SK-N-SH (cell line): ENCODE results near the gene FOXP1. TPM values are rescaled to one million over a fixed set of nuclear protein-coding genes. Genes with fewer than 3 reads are reported as not detected.

Source experiments
- CTCF ChIA-PET: fragments of 300-600, 350-600 bp; formaldehyde crosslinking; extraction: SDS; loops from one replicate; lab custom pipeline; 2021; lab: Yijun Ruan, JAX
- POLR2A ChIA-PET: fragments of 350-600 bp; sonication (Branson Sonifier 250); formaldehyde crosslinking; extraction: SDS; loops from one replicate; lab custom pipeline; 2020; ENCODE audit warnings: antibody characterized with exemption, inconsistent platforms; lab: Yijun Ruan, JAX
- DNase-seq: peaks from one replicate; pipeline ENCODE4 v3.0.0; 2012
- H2AFZ ChIP-seq: fragments of 200-600 bp; sonication (generic); 2 replicates; pipeline ENCODE4 v1.8.1; 2016; ENCODE audit warnings: antibody characterized with exemption, mild to moderate bottlenecking, low read depth
- H3F3A ChIP-seq: fragments of 200-600 bp; sonication (generic); replicated peaks from 2 replicates; pipeline ENCODE3; 2016; ENCODE audit warnings: antibody characterized with exemption, mild to moderate bottlenecking; ENCODE audit not compliant: insufficient read depth
- H3K27ac ChIP-seq, 2 experiments: fragments of 200-500 bp in 1 of 2; fragments of 200-600 bp in 1 of 2; sonication (Bioruptor generic) in 1 of 2; sonication (generic), shearing (Covaris generic) in 1 of 2; 2 replicates each; pipeline versions ENCODE4 v1.5.1 to v1.6.1; 2014 to 2016; ENCODE audit warnings: low read depth in 2 of 2, inconsistent platforms in 1 of 2, low read length in 1 of 2, mild to moderate bottlenecking in 1 of 2, mixed read lengths in 1 of 2
- H3K27me3 ChIP-seq: fragments of 200-600 bp; sonication (generic), shearing (Covaris generic); 2 replicates; pipeline ENCODE4 v1.6.1; 2016; ENCODE audit warnings: mixed run types; ENCODE audit not compliant: insufficient read depth
- H3K36me3 ChIP-seq, 2 experiments: fragments of 200-500 bp in 1 of 2; fragments of 200-600 bp in 1 of 2; sonication (Bioruptor generic) in 1 of 2; sonication (generic) in 1 of 2; replicated peaks in 1 of 2; 2 replicates each; pipeline versions ENCODE3 to v1.5.1; 2014 to 2016; ENCODE audit warnings: low read length in 1 of 2, mild to moderate bottlenecking in 1 of 2; ENCODE audit not compliant: insufficient read depth in 2 of 2, control insufficient read depth in 1 of 2
- H3K4me1 ChIP-seq, 2 experiments: fragments of 200-500 bp in 1 of 2; fragments of 200-600 bp in 1 of 2; sonication (Bioruptor generic) in 1 of 2; sonication (generic), shearing (Covaris generic) in 1 of 2; 2 replicates each; pipeline versions ENCODE4 v1.5.1 to v1.6.1; 2014 to 2016; ENCODE audit warnings: low read depth in 1 of 2, low read length in 1 of 2, mixed run types in 1 of 2; ENCODE audit not compliant: insufficient read depth in 2 of 2, control insufficient read depth in 1 of 2
- H3K4me2 ChIP-seq: fragments of 200-600 bp; sonication (generic), shearing (Covaris generic); 2 replicates; pipeline ENCODE4 v1.6.1; 2017; ENCODE audit warnings: mixed run types
- H3K4me3 ChIP-seq, 2 experiments: fragments of 200-500 bp in 1 of 2; fragments of 200-600 bp in 1 of 2; sonication (Bioruptor generic) in 1 of 2; sonication (generic), shearing (Covaris generic) in 1 of 2; 2 replicates each; pipeline versions ENCODE4 v1.5.1 to v1.8.1; 2014 to 2016; ENCODE audit warnings: low read depth in 2 of 2, inconsistent platforms in 1 of 2, low read length in 1 of 2, mild to moderate bottlenecking in 1 of 2, mixed read lengths in 1 of 2, moderate library complexity in 1 of 2
- H3K79me2 ChIP-seq: fragments of 200-600 bp; sonication (generic); 2 replicates; pipeline ENCODE4 v1.8.1; 2017; ENCODE audit warnings: mild to moderate bottlenecking; ENCODE audit not compliant: insufficient read depth
- H3K9ac ChIP-seq: fragments of 200-600 bp; sonication (generic); 2 replicates; pipeline ENCODE4 v1.6.1; 2017; ENCODE audit warnings: mixed run types
- H3K9me2 ChIP-seq: fragments of 200-600 bp; sonication (generic); 2 replicates; pipeline ENCODE4 v1.6.1; 2017; ENCODE audit warnings: mixed run types
- H3K9me3 ChIP-seq: fragments of 200-600 bp; sonication (generic); 2 replicates; pipeline ENCODE4 v1.6.1; 2017; ENCODE audit warnings: mixed run types, mild to moderate bottlenecking, moderate library complexity
- H4K20me1 ChIP-seq: fragments of 200-600 bp; sonication (generic); 2 replicates; pipeline ENCODE4 v1.6.1; 2017; ENCODE audit warnings: mild to moderate bottlenecking, mixed run types; ENCODE audit not compliant: insufficient read depth
- ELF1 ChIP-seq: IDR thresholded peaks from 2 replicates; pipeline ENCODE4 v1.4.0; 2012
- EP300 ChIP-seq, 2 experiments: IDR thresholded peaks; 2 replicates each; pipeline versions ENCODE4 v1.4.0 to v1.6.1; 2012; ENCODE audit warnings: borderline replicate concordance in 1 of 2, low read depth in 1 of 2, low read length in 1 of 2
- EZH2phosphoT487 ChIP-seq: fragments of 200-600 bp; sonication (generic); IDR thresholded peaks from 2 replicates; pipeline ENCODE4 v1.6.1; 2017; ENCODE audit warnings: low read depth, mixed run types, mild to moderate bottlenecking, antibody characterized with exemption, moderate library complexity, borderline replicate concordance
- FOXM1 ChIP-seq: IDR thresholded peaks from 2 replicates; pipeline ENCODE4 v1.4.0; 2012; ENCODE audit warnings: low read depth, mild to moderate bottlenecking
- MXI1 ChIP-seq: IDR thresholded peaks from 2 replicates; pipeline ENCODE4 v1.6.1; 2012; ENCODE audit warnings: mild to moderate bottlenecking, low read depth, low read length, improper control_type of control experiment
- NRF1 ChIP-seq: IDR thresholded peaks from 2 replicates; pipeline ENCODE4 v1.6.1; 2012; ENCODE audit warnings: low read depth, mild to moderate bottlenecking, low read length
- RAD21 ChIP-seq: IDR thresholded peaks from 2 replicates; pipeline ENCODE4 v1.6.1; 2012; ENCODE audit warnings: mild to moderate bottlenecking, low read length
- SIN3A ChIP-seq: IDR thresholded peaks from 2 replicates; pipeline ENCODE4 v1.6.1; 2012; ENCODE audit warnings: low read depth, mild to moderate bottlenecking, low read length, moderate library complexity, borderline replicate concordance
- SMC3 ChIP-seq: IDR thresholded peaks from 2 replicates; pipeline ENCODE4 v1.6.1; 2012; ENCODE audit warnings: low read depth, low read length, improper control_type of control experiment
- YY1 ChIP-seq: IDR thresholded peaks from 2 replicates; pipeline ENCODE4 v1.4.0; 2012; ENCODE audit warnings: low read depth, mild to moderate bottlenecking
- WGBS: methylation state at CpG from one replicate; pipeline ENCODE4 v1.1.6; 2017; ENCODE audit warnings: low lambda C conversion rate; 5-methylcytosine and 5-hydroxymethylcytosine counted together
- polyA plus RNA-seq, 3 experiments: library from polyadenylated mRNA; depleted of rRNA; stranded (reverse); fragments of >200 nt; gene quantifications; 2 replicates each; pipeline ENCODE4 v1.2.3, GENCODE V29; 2012
- TF ChIP-seq, protein P1 (sequence below): fragments of 200-600 bp; sonication (generic); IDR thresholded peaks from 2 replicates; pipeline ENCODE4 v1.6.1; 2017; ENCODE audit warnings: antibody characterized with exemption, mild to moderate bottlenecking, moderate library complexity

Gene FOXP1
- polyA plus RNA-seq, 1 of the 3 experiments (the other 2 are of a cell fraction), result 8.8 TPM

DNA sequence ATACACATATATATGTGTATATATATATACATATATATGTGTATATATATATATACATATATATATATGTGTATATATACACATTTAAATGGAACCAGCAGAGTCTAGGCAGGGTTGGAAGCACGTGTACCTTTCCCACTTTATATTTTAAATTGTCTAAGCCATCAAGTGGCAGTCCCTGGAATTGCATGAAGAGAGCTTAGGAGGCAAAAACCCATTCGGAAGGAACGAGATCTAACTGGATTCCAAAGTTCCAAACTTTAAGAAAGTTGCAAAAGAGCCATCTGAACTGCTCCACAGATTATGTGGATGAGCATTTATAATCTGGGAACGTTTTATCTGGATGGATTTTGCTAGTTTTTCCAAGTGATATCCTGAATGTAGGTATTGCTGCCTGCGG, 186.5 kb downstream of the FOXP1 start:
- H3F3A ChIP-seq, result peaks cover 16% of the 10 kb centered on the region
- ChIA-PET CTCF (interaction anchor here (0.6 to 2.4 kb wide), 20 partner anchors 9 to 1040 kb away, joined by 3 to 12 read pairs (median 3); no protein-coding TSS in a partner anchor), POLR2A (no interaction called here)
- WGBS, result 37% methylated on average over 5 of the region's 5 CpGs
- H3K4me3 ChIP-seq, result no peak overlapping the region
- no peak overlapping the region for H3K4me2 ChIP-seq
- H3K27me3 ChIP-seq, result no peaks in the 10 kb centered on the region
- H3K79me2 ChIP-seq, result peaks cover 86% of the 10 kb centered on the region
- H2AFZ ChIP-seq, result no peak overlapping the region
- TF ChIP-seq FOXM1 (no peak), RAD21 (peak; percentile 57), SMC3 (peak; percentile 45), SIN3A (no peak), MXI1 (peak; percentile 12; the same call in 1 of the 2 replicates), EP300 (IDR thresholded peaks at IDR 0.05; ENCODE audit: borderline replicate concordance in 1 of 2, low read depth in 1 of 2, low read length in 1 of 2) (no peak), EZH2phosphoT487 (no peak), NRF1 (no peak), ELF1 (no peak)
- TF ChIP-seq, protein P1, sequence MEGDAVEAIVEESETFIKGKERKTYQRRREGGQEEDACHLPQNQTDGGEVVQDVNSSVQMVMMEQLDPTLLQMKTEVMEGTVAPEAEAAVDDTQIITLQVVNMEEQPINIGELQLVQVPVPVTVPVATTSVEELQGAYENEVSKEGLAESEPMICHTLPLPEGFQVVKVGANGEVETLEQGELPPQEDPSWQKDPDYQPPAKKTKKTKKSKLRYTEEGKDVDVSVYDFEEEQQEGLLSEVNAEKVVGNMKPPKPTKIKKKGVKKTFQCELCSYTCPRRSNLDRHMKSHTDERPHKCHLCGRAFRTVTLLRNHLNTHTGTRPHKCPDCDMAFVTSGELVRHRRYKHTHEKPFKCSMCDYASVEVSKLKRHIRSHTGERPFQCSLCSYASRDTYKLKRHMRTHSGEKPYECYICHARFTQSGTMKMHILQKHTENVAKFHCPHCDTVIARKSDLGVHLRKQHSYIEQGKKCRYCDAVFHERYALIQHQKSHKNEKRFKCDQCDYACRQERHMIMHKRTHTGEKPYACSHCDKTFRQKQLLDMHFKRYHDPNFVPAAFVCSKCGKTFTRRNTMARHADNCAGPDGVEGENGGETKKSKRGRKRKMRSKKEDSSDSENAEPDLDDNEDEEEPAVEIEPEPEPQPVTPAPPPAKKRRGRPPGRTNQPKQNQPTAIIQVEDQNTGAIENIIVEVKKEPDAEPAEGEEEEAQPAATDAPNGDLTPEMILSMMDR, result peak; percentile 59
- peaks cover 16 to 35% of the 10 kb centered on the region in 2 experiments for H3K4me1 ChIP-seq
- H3K9ac ChIP-seq, result no peak overlapping the region
- H3K9me3 ChIP-seq, result no peaks in the 10 kb centered on the region
- H3K9me2 ChIP-seq, result no peaks in the 10 kb centered on the region
- peak; percentile 36 for DNase-seq
- no peaks in the 10 kb centered on the region for H4K20me1 ChIP-seq
- H3K27ac ChIP-seq, result no peak overlapping the region; a peak in 1 of 4 replicates
- H3K36me3 ChIP-seq, result no peaks in the 10 kb centered on the region

GRCh38 chr3:71395927-71396695, 187.4 kb downstream of the FOXP1 start:
- Histone ChIP-seq H4K20me1 (no peaks in the 10 kb centered on the region), H3K9me3 (no peaks in the 10 kb centered on the region), H3K9ac (no peak overlapping the region), H3K4me1 (peaks cover 16 to 27% of the 10 kb centered on the region in 2 experiments), H3F3A (peaks cover 14% of the 10 kb centered on the region), H3K79me2 (peaks cover 85% of the 10 kb centered on the region), H2AFZ (no peak overlapping the region), H3K36me3 (no peaks in the 10 kb centered on the region), H3K4me2 (no peak overlapping the region), H3K27me3 (no peaks in the 10 kb centered on the region), H3K27ac (peak overlapping the region in 1 of 2 experiments; percentile 1; a peak in 1 of 4 replicates), H3K4me3 (no peak overlapping the region), H3K9me2 (no peaks in the 10 kb centered on the region)
- 87% methylated on average over 7 of the region's 7 CpGs for WGBS
- ChIA-PET POLR2A (no interaction called here), CTCF (interaction anchor here (0.7 to 1.4 kb wide), 3 partner anchors 46 to 336 kb away, joined by 3 to 5 read pairs (median 3); no protein-coding TSS in a partner anchor)
- TF ChIP-seq MXI1 (no peak), ELF1 (no peak), YY1 (no peak)
- TF ChIP-seq, protein P1, result no peak
- no peak for DNase-seq
